Loucy (cell line): ENCODE measurements around the gene MAPK8.

Experiments
- EZH2phosphoT487 ChIP-seq: fragments of 200-600 bp; IDR thresholded peaks from 2 replicates; pipeline ENCODE4 v1.6.1; 2018; ENCODE audit warnings: antibody characterized with exemption, mild to moderate bottlenecking, moderate library complexity, borderline replicate concordance
- TF ChIP-seq, protein P1 (sequence below): fragments of 200-600 bp; sonication (generic); conservative IDR thresholded peaks from 2 replicates; pipeline ENCODE4 v1.5.1; 2014; ENCODE audit warnings: mild to moderate bottlenecking, antibody characterized with exemption, low read length

DNA sequence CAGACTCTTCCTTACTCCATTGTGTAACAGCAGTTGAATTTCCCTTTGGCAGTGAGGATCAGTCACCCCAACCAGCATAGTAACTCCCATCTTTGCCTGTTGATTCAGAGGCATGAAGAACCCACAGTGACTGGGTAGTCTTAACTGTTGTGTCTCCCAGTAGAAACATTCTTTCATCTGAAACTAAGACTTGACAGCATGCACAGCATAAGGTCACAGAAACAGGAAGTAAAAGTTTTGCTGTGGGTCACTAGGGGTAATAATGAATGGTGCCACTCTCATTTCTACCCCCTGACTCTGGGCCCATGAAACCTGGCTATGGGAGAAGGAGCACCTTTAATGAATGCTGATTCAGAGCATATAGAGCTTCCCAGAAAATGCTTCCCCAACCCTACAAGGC, 23.6 kb upstream of the MAPK8 start:
- TF ChIP-seq, protein P1, sequence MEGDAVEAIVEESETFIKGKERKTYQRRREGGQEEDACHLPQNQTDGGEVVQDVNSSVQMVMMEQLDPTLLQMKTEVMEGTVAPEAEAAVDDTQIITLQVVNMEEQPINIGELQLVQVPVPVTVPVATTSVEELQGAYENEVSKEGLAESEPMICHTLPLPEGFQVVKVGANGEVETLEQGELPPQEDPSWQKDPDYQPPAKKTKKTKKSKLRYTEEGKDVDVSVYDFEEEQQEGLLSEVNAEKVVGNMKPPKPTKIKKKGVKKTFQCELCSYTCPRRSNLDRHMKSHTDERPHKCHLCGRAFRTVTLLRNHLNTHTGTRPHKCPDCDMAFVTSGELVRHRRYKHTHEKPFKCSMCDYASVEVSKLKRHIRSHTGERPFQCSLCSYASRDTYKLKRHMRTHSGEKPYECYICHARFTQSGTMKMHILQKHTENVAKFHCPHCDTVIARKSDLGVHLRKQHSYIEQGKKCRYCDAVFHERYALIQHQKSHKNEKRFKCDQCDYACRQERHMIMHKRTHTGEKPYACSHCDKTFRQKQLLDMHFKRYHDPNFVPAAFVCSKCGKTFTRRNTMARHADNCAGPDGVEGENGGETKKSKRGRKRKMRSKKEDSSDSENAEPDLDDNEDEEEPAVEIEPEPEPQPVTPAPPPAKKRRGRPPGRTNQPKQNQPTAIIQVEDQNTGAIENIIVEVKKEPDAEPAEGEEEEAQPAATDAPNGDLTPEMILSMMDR = no peak
- no peak for TF ChIP-seq EZH2phosphoT487
